ENCODE results near the gene ORC5. TPM values are rescaled to one million over a fixed set of nuclear protein-coding genes. Genes with fewer than 3 reads are reported as not detected.

The ORC5 gene
- total RNA-seq, 1 donor from 2014 or later: 14.2 TPM

DNA sequence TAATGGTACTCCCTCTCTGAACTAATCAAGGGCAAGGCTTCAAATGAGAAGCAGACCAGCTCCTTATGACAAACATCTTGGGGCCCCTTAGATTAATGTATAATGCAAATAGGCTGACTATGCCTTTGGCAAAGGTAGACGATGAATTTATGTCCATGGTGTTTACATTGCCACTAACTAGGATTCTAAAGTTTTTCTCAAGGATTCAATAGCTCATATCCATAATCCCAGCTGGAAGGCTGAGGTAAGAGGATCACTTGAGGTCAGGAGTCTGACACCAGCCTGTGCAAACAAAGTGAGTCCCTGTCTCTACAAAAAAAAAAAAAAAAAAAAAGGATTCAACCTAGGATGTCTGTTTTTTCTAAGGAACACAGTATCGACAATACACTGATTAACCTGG lies 96.5 kb downstream of the ORC5 start:
- H3K4me1 Mint-ChIP-seq (ENCODE audit: low read depth): no peaks in the 10 kb centered on the region
- no peak for TF ChIP-seq CTCF (IDR thresholded peaks at IDR 0.05)
- H3K36me3 Mint-ChIP-seq (ENCODE audit: low read depth): no peaks in the 10 kb centered on the region
- peaks cover 11% of the 10 kb centered on the region for H3K27me3 Mint-ChIP-seq (ENCODE audit: low read depth)
- H3K27ac Mint-ChIP-seq (ENCODE audit: unreplicated experiment): no peak overlapping the region
- H3K4me3 Mint-ChIP-seq (ENCODE audit: unreplicated experiment): no peak overlapping the region
- peaks cover 6% of the 10 kb centered on the region for H3K9me3 Mint-ChIP-seq (ENCODE audit: low read depth)
- DNase-seq (ENCODE audit: low spot score): no peak

DNA sequence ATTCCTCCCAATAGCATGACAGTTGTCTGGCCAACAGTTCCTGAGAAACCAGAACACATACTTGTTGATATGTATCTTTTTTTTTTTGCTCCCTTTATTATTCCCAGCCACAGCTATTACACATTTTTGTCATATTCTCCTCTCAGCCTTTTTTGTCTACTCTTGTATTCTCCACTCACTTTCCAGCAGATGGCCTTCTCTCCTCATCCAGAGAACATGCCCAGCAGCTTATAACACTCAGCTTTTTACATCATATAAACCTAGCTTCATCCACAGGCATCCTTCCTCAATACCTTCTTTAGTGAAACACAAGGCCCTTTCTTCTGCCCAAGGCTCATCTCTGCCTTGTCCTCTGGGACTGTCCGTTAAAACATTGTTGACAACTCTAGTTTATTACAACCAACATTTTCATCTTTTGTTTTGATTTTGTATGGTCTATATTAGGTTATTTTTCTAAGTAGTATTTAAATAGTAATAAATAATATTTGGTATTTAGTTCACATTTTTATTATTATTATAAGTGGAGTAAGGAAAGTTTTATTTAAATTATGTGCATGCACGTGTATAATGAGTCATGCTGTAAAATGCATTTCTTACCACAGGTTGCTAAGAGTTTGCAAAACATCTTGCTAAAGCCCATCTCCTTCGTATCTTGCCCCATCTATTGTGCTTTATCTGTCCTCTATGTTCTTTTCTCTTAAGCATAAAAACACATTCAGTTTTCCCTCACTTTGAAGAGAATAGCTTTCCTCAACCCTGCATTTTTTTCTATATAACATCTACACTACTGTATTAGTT lies 101.5 kb downstream of the ORC5 start:
- H3K4me3 Mint-ChIP-seq (ENCODE audit: unreplicated experiment): no peak overlapping the region
- peaks cover 17% of the 10 kb centered on the region for H3K27me3 Mint-ChIP-seq (ENCODE audit: low read depth)
- peaks cover 6% of the 10 kb centered on the region for H3K9me3 Mint-ChIP-seq (ENCODE audit: low read depth)
- no peak for DNase-seq (ENCODE audit: low spot score)
- H3K36me3 Mint-ChIP-seq (ENCODE audit: low read depth): no peaks in the 10 kb centered on the region
- no peak overlapping the region for H3K27ac Mint-ChIP-seq (ENCODE audit: unreplicated experiment)
- no peak for TF ChIP-seq CTCF (IDR thresholded peaks at IDR 0.05)
- no peaks in the 10 kb centered on the region for H3K4me1 Mint-ChIP-seq (ENCODE audit: low read depth)

DNA sequence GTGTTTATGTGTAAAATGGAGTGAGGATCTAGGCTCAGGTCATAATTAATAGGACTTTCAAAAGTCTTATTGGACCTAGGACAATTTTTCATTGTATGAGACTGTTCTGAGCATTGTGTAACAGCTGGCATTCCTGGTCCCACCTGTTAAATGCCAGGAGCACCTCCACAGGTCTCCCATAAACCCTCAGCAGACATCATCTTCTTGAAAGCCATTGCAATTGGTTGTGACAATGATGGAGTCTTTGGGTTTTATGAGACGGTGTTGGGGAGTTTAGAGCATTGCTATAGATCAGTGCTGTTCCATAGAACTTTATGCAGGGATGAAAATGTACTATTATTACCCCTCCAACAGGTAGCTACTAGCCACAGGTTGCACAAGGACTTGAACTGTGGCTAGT lies 108.9 kb downstream of the ORC5 start:
- Mint-ChIP-seq H3K9me3 (ENCODE audit: low read depth) (no peaks in the 10 kb centered on the region), H3K36me3 (ENCODE audit: low read depth) (no peaks in the 10 kb centered on the region), H3K4me1 (ENCODE audit: low read depth) (no peaks in the 10 kb centered on the region), H3K27me3 (ENCODE audit: low read depth) (peaks cover 7% of the 10 kb centered on the region), H3K27ac (ENCODE audit: unreplicated experiment) (no peak overlapping the region), H3K4me3 (ENCODE audit: unreplicated experiment) (no peak overlapping the region)
- no peak for DNase-seq (ENCODE audit: low spot score)
- no peak for TF ChIP-seq CTCF (IDR thresholded peaks at IDR 0.05)

GRCh38 chr7:104096683-104097082 lies 111.1 kb downstream of the ORC5 start:
- peaks cover 7% of the 10 kb centered on the region for H3K27me3 Mint-ChIP-seq (ENCODE audit: low read depth)
- DNase-seq (ENCODE audit: low spot score): no peak
- no peak overlapping the region for H3K4me3 Mint-ChIP-seq (ENCODE audit: unreplicated experiment)
- no peaks in the 10 kb centered on the region for H3K4me1 Mint-ChIP-seq (ENCODE audit: low read depth)
- peak; percentile 38 for TF ChIP-seq CTCF (IDR thresholded peaks at IDR 0.05)
- no peaks in the 10 kb centered on the region for H3K9me3 Mint-ChIP-seq (ENCODE audit: low read depth)
- no peak overlapping the region for H3K27ac Mint-ChIP-seq (ENCODE audit: unreplicated experiment)
- no peaks in the 10 kb centered on the region for H3K36me3 Mint-ChIP-seq (ENCODE audit: low read depth)

DNA sequence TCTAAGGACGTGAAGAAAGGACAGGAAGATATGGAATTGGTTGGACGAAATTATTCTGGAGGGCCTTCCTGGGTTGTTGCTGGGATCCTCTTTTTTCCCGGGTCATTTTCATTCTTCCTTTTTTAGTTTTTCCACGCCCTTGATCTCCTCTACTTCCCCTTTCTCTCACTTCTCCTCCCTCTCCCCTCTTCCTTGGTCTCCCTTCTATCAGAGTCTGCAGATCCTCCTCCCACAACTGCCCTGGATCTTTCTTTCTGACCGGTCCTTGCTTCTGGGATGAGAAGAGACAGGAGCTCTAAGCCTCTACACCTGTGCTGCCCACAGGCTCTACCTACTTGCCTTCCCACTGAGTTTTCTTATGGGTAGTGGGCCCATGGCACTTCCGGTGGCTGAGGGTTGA lies 114.7 kb downstream of the ORC5 start:
- no peak overlapping the region for H3K27ac Mint-ChIP-seq (ENCODE audit: unreplicated experiment)
- H3K36me3 Mint-ChIP-seq (ENCODE audit: low read depth): no peaks in the 10 kb centered on the region
- no peak overlapping the region for H3K4me3 Mint-ChIP-seq (ENCODE audit: unreplicated experiment)
- H3K4me1 Mint-ChIP-seq (ENCODE audit: low read depth): no peaks in the 10 kb centered on the region
- TF ChIP-seq CTCF (IDR thresholded peaks at IDR 0.05): no peak
- H3K27me3 Mint-ChIP-seq (ENCODE audit: low read depth): peaks cover 12% of the 10 kb centered on the region
- H3K9me3 Mint-ChIP-seq (ENCODE audit: low read depth): no peaks in the 10 kb centered on the region
- no peak for DNase-seq (ENCODE audit: low spot score)
